Measurements from ENCODE around the gene GGTLC1.
"Not testable (repeated sequence)": the region's sequence is repeated elsewhere in the genome, so short reads cannot be mapped to it uniquely, and the experiment has no call there.

GGTLC1 gene

DNA sequence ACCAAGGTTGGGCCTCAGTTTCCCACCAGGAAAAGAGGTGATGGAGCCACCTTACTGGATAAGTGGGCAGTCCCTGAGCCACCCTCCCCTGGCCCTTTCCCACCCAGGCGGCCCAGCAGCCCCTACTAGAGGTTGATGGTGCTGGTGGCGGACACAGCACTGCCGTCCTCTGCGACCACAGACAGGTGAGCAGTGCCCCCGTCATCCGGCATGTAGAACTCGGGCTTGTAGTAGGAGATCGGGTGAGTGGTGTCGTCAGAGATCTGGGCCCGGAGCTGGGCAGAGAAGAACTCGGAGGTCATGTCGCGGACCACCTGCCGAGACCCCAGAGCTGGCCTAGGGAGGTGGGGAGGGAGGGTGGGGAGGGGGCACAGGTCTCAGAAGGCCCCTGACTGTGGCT is 2.3 kb downstream of the GGTLC1 start:
- CTCF ChIA-PET = interaction anchor here (1.2 kb wide), 1 partner anchor 49 kb away, joined by 3 read pairs; no protein-coding TSS in a partner anchor
- H3K36me3 ChIP-seq (ENCODE audit: control insufficient read depth in 2 of 2, insufficient read depth in 1 of 2, low read length in 2 of 2); H3K9me3 ChIP-seq (ENCODE audit: control insufficient read depth, insufficient read depth, low read depth, low read length); H3K27ac ChIP-seq (ENCODE audit: extremely low read depth, low read depth, low read length); POLR2A ChIA-PET; H3K4me1 ChIP-seq (ENCODE audit: control insufficient read depth, insufficient read depth, low read length); H3K4me3 ChIP-seq (ENCODE audit: low read depth, low read length): not testable (repeated sequence)

DNA sequence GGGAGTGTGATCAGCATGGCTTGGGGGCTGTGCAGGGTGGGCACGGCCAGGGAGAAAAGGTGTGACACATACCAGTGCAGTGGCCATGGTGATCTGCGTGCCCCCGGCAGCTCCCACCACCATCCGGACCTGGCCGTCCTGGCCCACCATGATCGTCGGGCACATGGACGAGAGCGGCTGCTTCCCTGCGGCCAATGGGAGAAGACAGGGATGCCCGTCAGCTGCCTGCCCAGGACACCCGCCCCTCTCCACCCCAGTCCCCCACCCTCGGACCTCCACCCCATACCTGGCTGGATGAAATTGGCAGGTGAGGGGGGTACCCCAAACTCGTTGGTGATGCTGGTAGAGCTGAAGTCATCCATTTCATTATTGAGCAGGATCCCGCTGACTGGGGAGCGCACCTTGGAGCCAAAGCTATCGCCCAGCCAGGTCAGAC is 2.8 kb downstream of the GGTLC1 start:
- H3K9me3 ChIP-seq (ENCODE audit: control insufficient read depth, insufficient read depth, low read depth, low read length); POLR2A ChIA-PET; H3K4me1 ChIP-seq (ENCODE audit: control insufficient read depth, insufficient read depth, low read length); H3K36me3 ChIP-seq (ENCODE audit: control insufficient read depth in 2 of 2, insufficient read depth in 1 of 2, low read length in 2 of 2); H3K27ac ChIP-seq (ENCODE audit: extremely low read depth, low read depth, low read length); H3K4me3 ChIP-seq (ENCODE audit: low read depth, low read length): not testable (repeated sequence)
- CTCF ChIA-PET = interaction anchor here (1.2 kb wide), 1 partner anchor 48 kb away, joined by 3 read pairs; no protein-coding TSS in a partner anchor

DNA sequence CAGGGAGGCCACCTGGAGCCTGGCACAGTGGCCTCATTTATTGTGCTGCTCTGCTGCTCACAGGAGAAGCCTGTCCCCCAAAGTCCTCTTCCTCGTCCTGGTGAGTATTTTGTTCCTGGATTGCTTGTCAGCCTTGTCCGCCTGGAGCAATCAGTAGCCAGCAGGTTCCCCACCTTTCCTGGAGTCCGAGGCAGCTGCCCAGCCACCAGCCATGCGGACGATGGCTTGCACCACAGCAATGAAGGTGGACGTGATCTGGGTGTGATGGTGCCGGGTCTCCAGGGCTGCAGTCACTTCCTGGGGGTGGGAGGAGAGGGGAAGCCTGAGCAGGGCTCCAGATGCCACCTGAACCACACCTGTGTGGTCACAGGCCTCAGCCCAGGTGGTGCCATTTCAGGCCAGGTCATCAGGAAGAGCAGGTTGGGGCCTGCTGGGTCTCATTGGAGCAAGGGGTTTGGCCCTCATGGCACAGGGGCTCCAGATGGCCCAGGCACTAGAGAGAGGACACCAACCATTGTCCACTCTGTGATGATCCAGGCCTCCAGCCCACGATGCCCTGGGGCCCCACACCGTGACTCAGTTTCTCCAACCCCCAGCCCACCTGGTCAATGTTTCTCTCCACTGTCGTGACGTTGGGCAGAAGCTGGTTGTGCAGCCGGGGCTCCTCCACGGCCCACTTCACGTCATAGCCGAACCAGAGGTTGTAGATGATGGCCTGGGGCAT is 3.4 kb downstream of the GGTLC1 start:
- H3K9me3 ChIP-seq (ENCODE audit: control insufficient read depth, insufficient read depth, low read depth, low read length); H3K36me3 ChIP-seq (ENCODE audit: control insufficient read depth in 2 of 2, insufficient read depth in 1 of 2, low read length in 2 of 2); H3K4me3 ChIP-seq (ENCODE audit: low read depth, low read length); POLR2A ChIA-PET; H3K27ac ChIP-seq (ENCODE audit: extremely low read depth, low read depth, low read length); H3K4me1 ChIP-seq (ENCODE audit: control insufficient read depth, insufficient read depth, low read length): not testable (repeated sequence)
- CTCF ChIA-PET = interaction anchor here (1.2 kb wide), 1 partner anchor 48 kb away, joined by 3 read pairs; no protein-coding TSS in a partner anchor

DNA sequence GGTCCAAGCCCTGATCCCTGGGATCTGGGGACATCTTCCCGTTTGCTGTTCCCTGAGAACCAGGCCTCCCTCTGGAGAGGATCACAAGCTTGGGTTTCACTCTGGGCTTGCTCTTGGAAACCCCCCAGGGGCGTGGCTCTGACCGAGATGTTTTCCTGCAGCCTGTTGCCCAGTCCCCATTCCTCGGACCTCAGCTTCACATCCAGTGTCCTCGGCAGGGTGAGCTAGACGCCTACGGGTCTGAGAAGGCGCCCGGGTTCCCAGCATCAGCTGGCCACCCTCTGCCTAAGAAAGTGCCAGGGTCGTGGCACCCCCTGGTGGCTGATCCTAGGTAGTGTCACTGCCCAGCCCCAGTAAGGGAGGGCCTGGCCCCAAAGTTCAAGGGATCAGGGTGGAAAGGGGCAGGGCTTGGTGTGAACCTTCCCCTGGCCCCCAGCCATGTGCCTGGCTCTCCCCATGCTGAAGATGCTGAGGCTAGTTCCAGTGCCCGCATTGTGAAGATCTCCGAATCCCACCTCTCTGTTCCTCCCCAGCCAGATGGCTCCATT is 4.0 kb downstream of the GGTLC1 start:
- H3K27ac ChIP-seq (ENCODE audit: extremely low read depth, low read depth, low read length); H3K36me3 ChIP-seq (ENCODE audit: control insufficient read depth in 2 of 2, insufficient read depth in 1 of 2, low read length in 2 of 2); CTCF ChIA-PET; H3K9me3 ChIP-seq (ENCODE audit: control insufficient read depth, insufficient read depth, low read depth, low read length); H3K4me1 ChIP-seq (ENCODE audit: control insufficient read depth, insufficient read depth, low read length); POLR2A ChIA-PET; H3K4me3 ChIP-seq (ENCODE audit: low read depth, low read length): not testable (repeated sequence)

DNA sequence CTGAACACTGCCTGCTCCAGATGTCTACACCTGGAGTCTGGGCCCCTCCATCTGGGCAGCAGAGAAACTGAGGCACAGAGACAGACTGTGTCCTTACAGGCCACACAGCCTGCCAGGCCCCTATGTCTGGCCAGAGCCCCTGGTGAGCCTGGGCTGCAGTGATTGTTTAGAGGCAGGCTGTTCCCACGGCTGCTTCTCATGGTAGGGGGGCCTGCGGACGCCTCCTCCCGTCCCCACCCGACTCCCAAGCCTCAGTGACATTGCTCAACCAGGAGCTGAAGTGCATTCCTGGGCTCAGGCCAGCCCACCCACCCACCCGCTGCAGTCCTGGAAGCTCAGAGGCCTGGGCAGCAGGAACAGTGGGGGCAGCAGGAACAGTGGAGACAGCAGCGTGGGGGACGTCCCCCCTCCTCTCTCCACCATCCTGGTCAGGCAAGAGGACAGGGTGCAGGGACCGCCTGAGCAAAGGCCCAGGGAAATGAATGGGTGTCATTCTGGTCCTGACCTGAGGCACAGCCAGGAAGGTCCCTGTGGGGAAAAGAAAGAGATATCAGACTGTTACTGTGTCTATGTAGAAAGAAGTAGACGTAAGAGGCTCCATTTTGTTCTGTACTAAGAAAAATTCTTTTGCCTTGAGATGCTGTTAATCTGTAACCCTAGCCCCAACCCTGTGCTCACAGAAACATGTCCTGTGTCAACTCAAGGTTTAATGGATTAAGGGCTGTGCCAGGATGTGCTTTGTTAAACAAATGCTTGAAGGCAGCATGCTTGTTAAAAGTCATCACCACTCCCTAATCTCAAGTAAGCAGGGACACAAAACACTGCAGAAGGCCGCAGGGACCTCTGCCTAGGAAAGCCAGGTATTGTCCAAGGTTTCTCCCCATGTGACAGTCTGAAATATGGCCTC is 6.2 kb downstream of the GGTLC1 start:
- H3K9me3 ChIP-seq (ENCODE audit: control insufficient read depth, insufficient read depth, low read depth, low read length); H3K4me3 ChIP-seq (ENCODE audit: low read depth, low read length); CTCF ChIA-PET; H3K27ac ChIP-seq (ENCODE audit: extremely low read depth, low read depth, low read length); POLR2A ChIA-PET; H3K36me3 ChIP-seq (ENCODE audit: control insufficient read depth in 2 of 2, insufficient read depth in 1 of 2, low read length in 2 of 2); H3K4me1 ChIP-seq (ENCODE audit: control insufficient read depth, insufficient read depth, low read length): not testable (repeated sequence)

DNA sequence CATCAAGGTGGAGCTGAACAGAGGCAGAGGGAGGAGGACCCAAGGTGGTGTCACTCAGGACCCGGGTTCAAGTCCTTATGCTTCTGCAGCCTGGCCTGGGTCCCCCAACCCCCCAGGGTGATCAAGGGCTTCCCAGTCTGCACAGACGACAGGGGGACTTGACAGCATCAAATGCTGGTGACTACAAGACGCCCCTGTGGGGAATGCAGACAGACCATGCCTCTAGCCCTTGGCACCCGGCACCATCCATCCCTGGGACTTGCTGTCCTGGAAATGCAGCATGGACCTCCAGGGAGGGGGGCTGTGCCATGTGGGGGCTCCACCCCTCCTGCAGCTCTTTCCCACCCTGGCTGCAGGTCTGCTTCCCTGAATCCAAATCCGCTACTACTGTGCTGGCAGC is 7.1 kb downstream of the GGTLC1 start:
- POLR2A ChIA-PET; H3K4me3 ChIP-seq (ENCODE audit: low read depth, low read length); CTCF ChIA-PET; H3K4me1 ChIP-seq (ENCODE audit: control insufficient read depth, insufficient read depth, low read length); H3K36me3 ChIP-seq (ENCODE audit: control insufficient read depth in 2 of 2, insufficient read depth in 1 of 2, low read length in 2 of 2); H3K9me3 ChIP-seq (ENCODE audit: control insufficient read depth, insufficient read depth, low read depth, low read length); H3K27ac ChIP-seq (ENCODE audit: extremely low read depth, low read depth, low read length): not testable (repeated sequence)

DNA sequence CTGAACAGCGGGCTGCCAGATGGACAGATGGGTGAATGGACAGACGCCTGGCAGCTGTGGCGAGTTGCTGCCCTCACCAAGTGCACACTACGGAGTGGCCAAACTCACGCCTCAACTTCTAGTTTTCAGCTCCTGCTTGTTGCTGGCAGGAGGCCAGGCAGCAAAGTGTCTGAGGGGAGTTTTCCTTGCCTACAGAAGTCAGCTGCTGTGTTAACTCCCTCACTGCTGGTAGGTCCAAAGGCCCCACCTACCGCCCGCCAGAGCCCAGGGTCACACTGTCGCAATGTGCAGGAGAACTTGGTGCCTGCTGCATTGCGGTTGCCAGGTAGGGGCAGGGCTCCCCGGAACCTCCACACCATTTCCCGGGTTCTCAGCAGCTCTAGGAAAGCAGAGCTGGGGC is 7.6 kb downstream of the GGTLC1 start:
- H3K4me3 ChIP-seq (ENCODE audit: low read depth, low read length); CTCF ChIA-PET; H3K9me3 ChIP-seq (ENCODE audit: control insufficient read depth, insufficient read depth, low read depth, low read length); POLR2A ChIA-PET; H3K36me3 ChIP-seq (ENCODE audit: control insufficient read depth in 2 of 2, insufficient read depth in 1 of 2, low read length in 2 of 2); H3K4me1 ChIP-seq (ENCODE audit: control insufficient read depth, insufficient read depth, low read length); H3K27ac ChIP-seq (ENCODE audit: extremely low read depth, low read depth, low read length): not testable (repeated sequence)
- TF ChIP-seq FEZF1 (tag by site-specific recombination; IDR thresholded peaks at IDR 0.05) = 0 out of 2 replicates have a peak, but pooled peaks have one; percentile 9

Measured in HEK293 (cell line).